Measurements from ENCODE around the gene SKA1.
"Not testable (repeated sequence)": the region's sequence is repeated elsewhere in the genome, so short reads cannot be mapped to it uniquely, and the experiment has no call there.

The SKA1 gene

GRCh38 chr18:50396005-50396660, 21.3 kb downstream of the SKA1 start:
- no peak for DNase-seq

DNA sequence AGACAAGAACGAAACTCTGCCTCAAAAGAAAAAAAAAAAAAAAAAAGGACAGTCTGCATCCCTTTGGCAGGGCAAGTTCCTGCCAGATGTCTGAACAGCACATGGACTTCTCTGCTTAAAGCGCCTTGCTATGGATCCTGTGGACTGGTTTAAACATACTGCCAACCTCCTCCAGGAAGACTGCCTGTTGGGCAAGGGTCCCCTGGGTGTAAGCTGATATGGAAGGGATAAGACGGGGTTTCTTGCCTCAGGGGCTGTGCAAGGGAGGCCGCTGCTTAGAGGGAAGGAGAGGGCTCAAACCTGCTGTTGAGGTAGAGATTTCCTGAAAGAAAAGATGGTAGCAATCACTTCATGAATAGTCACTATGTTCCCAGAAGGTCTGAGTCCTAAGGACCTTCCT, 22.2 kb downstream of the SKA1 start:
- no peak for DNase-seq

GRCh38 chr18:50398099-50398498, 23.3 kb downstream of the SKA1 start:
- no peak for DNase-seq

- no peak for DNase-seq
These were observed 24.1 kb downstream of the SKA1 start for GRCh38 chr18:50398947-50399346.

DNA sequence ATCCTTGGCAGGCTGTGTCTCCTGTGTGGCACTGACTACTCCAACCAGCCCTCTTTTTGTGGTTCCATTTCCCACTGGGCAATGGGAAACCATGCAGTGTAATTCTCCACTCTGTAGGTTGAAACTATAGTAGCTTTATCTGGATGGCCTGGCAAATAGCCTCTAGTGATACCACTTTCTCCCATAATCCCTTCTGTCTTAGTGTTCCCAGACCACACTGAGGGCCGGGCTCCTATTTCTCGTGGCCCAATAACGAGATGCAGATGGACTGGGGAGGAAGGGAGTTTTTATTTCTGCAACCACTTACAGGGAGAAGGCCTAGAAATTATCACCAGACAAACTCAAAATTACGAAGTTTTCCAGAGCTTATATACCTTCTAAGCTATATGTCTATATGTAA, 24.7 kb downstream of the SKA1 start:
- DNase-seq = no peak

DNA sequence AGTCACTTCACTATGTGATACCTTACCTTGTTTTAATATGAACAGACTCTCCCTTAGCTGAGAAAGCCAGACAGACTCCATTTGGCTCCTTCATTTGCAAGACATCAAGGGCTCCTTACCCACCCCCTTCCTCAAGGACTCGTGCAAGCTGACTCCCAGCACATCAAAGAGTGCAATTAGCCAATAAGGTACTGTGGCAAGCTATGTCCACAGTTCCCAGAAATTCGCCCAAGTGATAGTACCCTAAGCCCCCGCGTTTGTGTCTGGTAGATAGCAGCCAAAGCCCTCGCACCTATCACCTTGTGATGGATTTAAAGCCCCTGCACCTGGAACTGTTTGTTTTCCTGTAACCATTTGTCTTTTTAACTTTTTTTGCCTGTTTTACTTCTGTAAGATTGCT, 25.6 kb downstream of the SKA1 start:
- not testable (repeated sequence) for DNase-seq

DNA sequence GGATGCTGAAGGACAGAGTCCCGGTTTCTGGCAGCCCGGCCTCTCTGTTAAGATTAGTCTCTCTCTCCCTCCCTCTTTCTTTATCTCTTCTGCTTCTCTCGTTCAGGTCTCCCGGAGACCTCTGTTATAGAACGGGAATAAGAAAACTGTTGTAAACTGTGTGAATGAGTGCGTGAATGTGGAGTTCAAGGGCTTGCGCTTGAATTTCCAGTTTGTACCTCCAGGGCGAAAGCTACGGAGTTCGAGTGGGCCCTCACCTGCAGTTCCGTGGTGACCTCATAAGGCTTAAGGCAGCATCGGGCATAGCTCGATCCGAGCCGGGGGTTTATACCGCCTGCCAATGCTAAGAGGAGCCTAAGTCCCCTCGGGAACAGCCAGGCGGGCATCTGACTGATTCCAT, 26.4 kb downstream of the SKA1 start:
- no peak for DNase-seq

DNA sequence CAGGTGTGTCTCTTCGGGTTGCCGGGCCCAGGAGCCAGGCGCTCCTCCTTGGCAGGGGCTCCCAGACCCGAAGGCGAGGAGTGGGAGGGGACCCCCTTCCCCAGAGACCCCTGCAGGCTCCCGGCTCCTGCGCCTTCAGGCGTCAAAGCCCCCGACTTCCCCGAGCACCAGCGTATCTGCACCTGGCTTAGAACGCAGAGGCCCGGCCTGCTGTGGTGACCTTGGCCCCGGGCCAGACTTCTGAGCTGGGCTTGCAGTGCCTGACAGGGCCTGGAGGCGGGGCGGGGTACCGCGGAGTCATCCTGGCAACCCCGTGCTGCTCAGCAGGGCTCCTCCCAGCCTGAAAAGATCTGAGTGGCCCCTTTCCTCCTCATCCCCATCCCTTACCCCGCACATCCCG, 27.0 kb downstream of the SKA1 start:
- DNase-seq = peak; percentile 3

DNA sequence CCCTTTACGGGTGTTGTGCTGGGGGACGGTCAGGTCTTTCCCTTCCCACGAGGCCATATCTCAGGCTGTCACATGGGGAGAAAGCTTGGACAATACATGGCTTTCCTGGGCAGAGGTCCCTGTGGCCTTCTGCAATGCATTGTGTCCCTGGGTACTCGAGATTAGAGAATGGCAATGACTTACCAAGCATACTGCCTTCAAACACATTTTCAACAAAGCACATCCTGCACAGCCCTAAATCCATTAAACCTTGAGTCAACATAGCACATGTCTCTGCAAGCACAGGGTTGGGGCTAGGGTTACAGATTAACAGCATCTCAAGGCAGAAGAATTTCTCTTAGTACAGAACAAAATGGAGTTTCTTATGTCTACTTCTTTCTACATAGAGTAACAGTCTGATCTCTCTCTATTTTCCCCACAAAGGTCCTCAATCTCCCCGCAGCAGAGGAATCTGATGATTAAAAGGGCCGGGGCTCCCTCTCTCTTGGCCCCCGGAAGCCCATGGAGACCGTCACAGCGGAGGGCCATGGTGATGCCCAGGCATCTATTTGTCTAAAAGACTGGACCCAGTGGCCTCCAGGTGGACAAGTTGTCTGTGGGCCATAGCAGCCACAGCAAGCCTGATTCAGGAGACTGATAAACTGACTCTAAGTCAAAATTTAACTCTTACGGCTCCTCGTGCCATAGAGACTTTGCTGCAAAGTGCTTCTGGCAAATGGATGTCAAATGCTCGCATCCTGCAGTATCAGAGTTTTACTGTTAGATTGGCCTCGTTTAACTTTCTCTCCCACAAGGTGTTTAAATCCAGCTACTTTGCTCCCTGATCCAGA, 30.1 kb downstream of the SKA1 start:
- DNase-seq = not testable (repeated sequence)

DNA sequence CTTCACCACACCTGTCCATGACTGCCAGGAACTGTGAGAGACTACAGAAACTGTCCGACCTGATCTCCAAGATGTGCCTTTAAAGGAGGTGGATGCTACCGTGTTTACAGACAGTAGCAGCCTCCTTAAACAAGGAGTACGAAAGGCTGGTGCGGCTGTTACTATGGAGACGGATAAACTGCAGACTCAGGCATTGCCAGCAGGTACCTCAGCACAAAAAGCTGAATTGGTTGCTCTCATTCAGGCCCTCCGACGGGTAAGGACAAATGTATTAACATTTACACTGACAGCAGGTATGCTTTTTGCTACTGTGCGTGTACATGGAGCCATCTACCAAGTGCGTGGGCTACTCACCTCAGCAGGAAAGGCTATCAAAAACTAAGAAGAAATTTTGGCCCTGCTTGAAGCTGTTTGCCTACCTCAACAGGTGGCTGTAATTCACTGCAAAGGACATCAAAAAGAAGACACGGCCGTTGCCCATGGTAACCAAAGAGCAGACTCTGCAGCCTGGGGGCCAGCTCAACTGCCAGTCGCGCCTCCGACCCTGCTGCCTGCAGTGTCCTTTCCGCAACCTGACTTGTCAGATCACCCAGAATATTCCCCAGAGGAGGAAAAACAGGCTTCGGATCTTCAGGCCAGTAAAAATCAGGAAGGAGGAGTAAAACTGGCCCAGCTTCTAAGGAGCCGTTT, 30.9 kb downstream of the SKA1 start:
- no peak for DNase-seq

- no peak for DNase-seq
These were observed 34.4 kb downstream of the SKA1 start for GRCh38 chr18:50409236-50409635.

DNA sequence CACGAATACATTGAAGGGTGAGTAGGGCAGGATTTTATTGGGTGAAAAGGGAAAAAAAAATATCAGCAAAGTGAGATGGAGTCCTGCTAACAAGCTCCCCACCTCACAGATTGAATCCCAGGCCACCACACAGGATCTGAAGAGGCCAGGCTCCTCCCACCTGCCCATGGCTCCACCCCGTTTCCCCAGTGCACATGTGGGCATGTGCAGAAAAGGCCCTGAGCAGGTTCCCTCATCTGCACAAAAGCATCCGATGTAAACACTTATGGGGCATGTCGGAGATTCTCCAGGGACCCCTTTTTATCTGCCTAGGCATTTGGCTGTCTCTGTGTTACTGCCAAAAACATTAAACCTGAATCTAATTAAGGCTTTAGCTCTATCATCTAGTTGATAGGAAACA, 35.2 kb downstream of the SKA1 start:
- no peak for DNase-seq

DNA sequence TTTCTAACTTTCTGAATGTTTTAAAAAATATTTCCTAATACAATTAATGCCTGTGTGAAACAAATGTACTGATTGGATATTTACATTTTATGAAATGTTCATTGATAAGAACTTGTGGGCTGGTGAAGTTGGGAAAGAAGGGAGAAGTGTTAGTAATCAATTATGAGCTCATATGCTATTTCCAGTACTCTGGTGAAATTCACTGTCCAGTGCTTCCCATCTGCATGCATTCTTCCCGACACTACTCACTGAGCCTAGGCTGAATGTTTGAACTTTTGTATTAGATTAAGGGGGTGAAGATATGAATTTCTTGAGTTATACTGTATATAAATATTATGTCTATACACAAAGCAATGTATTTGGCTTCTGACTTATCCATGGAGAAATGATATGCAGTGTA, 36.0 kb downstream of the SKA1 start:
- no peak for DNase-seq

GRCh38 chr18:50416832-50417231, 42.0 kb downstream of the SKA1 start:
- DNase-seq = not testable (repeated sequence)

DNA sequence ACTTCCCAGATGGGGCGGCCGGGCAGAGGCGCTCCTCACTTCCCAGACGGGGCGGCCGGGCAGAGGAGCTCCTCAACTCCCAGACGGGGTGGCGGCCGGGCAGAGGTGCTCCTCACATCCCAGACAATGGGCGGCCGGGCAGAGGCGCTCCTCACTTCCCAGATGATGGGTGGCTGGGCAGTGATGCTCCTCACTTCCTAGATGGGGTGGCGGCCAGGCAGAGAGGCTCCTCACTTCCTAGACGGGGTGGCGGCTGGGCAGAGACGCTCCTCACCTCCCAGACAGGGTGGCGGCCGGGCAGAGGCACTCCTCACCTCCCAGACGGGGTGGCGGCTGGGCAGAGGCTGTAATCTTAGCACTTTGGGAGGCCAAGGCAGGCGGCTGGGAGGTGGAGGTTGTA, 42.9 kb downstream of the SKA1 start:
- DNase-seq = not testable (repeated sequence)

DNA sequence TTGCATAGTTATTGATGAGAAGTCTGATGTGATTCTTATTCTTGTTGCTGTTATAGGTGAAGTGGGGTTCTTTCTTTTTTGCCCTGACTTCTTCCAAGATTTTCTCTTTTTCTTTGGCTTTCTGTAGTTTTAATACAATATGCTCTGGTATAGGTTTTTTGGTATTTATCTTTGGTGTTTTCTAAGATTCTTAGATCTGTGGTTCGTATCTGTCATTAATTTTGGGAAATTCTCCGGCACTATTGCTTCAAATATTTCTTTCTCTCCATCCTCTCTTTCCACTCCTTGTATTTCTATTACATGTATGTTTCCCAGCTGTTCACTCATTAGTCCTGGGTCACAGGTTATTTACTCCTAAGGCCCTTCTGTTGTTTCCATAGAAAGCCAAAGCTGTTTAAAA, 43.8 kb downstream of the SKA1 start:
- no peak for DNase-seq

- no peak for DNase-seq
These were observed 47.5 kb downstream of the SKA1 start for GRCh38 chr18:50422286-50422898.

DNA sequence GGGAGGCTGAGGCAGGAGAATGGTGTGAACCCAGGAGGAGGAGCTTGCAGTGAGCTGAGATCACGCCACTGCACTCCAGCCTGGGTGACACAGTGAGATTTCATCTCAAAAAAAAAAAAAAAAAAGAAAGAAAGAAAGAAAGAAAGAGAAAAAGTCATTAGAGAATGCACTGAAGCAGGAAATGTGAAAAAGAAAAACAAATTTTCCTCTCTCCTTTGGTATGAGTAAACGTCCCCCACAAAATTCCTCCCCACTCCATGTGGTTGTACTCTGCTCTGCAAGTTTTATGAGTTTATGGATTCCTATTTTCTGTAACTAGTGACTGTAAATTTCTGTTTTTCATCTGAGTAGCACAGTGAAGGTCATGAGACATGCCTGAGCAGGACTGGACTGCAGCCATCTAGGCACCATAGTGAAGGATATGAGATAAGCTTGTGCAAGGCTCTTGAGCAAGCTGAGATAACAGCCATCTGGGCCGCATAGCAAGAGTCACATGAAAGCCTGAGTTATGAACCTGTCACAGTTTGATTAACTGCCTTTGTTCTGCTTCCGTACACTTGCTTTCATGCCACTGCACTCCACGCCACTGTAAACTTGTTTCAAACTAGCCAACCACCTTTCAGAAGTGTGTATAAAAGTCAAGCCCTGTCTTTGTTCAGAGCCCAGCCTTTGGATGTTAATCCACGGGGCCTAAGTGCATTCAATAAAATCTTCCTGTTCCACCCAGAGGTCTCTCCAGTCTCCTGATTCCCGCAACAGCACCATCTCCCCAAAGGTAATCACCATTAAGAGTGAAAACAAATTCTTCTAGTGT, 50.2 kb downstream of the SKA1 start:
- DNase-seq = no peak

GRCh38 chr18:50427896-50428295, 53.0 kb downstream of the SKA1 start:
- no peak for DNase-seq

- no peak for DNase-seq
These were observed 53.8 kb downstream of the SKA1 start for GRCh38 chr18:50428531-50429206.

GRCh38 chr18:50429207-50429948, 54.5 kb downstream of the SKA1 start:
- no peak for DNase-seq

Measured in CD4-positive, alpha-beta T cell treated with Interleukin-6 for 4 hours (primary cell).